GM12891 (cell line): Measurements from ENCODE around the gene SLC37A1.

Experiments used
- DNase-seq: peaks from one replicate; pipeline ENCODE4 v3.0.0; 2011; ENCODE audit warnings: low spot score; ENCODE audit not compliant: insufficient read length
- FAIRE-seq: peaks from 2 replicates; lab custom pipeline; 2011; peaks lifted over from hg19 to GRCh38; lab: Jason Lieb, UNC
- PAX5 ChIP-seq: IDR thresholded peaks from 2 replicates; pipeline ENCODE4 v1.6.1; 2011; ENCODE audit warnings: low read length, moderate library complexity, mild to moderate bottlenecking; ENCODE audit not compliant: insufficient read depth, severe bottlenecking
- POLR2A ChIP-seq: IDR thresholded peaks from 2 replicates; pipeline ENCODE4 v1.6.1; 2011; ENCODE audit warnings: low read depth, low read length, control low read depth
- POLR2AphosphoS5 ChIP-seq: IDR thresholded peaks from 2 replicates; pipeline ENCODE4 v1.6.1; 2011; ENCODE audit warnings: low read depth, low read length, control low read depth
- POU2F2 ChIP-seq: IDR thresholded peaks from 2 replicates; pipeline ENCODE4 v1.6.1; 2011; ENCODE audit warnings: low read depth, mild to moderate bottlenecking, control low read depth, low read length, moderate library complexity
- SPI1 ChIP-seq: IDR thresholded peaks from 2 replicates; pipeline ENCODE4 v1.6.1; 2011; ENCODE audit warnings: low read depth, low read length, control low read depth
- TAF1 ChIP-seq: IDR thresholded peaks from 2 replicates; pipeline ENCODE4 v1.6.1; 2011; ENCODE audit warnings: low read depth, low read length, control low read depth

SLC37A1 gene

GRCh38 chr21:42576639-42577038 is 63.0 kb downstream of the SLC37A1 start:
- TF ChIP-seq TAF1 (no peak), POU2F2 (no peak)
- FAIRE-seq (no peak), DNase-seq (no peak)

DNA sequence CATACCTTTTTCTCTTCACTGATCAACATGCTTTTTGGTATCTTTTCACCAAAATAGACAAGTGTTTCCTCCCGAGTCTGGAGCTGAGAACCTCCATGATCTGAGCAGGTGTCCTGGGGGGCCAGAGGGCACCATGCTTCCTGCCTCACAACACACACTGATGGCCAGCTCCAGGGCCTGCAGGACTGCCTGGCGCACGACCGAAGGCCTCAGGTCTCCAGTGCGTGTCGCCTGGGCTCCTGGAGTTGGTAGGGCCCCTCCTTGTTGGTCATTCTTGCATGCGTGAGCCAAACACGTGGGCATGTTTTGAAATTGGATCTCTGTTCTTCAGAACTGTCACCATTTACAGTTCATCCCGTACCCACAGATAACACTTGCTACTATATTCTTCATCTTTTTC is 64.4 kb downstream of the SLC37A1 start:
- no peak for DNase-seq
- FAIRE-seq, result no peak
- TF ChIP-seq POLR2A (no peak), POU2F2 (no peak), SPI1 (no peak), TAF1 (no peak), POLR2AphosphoS5 (no peak)

DNA sequence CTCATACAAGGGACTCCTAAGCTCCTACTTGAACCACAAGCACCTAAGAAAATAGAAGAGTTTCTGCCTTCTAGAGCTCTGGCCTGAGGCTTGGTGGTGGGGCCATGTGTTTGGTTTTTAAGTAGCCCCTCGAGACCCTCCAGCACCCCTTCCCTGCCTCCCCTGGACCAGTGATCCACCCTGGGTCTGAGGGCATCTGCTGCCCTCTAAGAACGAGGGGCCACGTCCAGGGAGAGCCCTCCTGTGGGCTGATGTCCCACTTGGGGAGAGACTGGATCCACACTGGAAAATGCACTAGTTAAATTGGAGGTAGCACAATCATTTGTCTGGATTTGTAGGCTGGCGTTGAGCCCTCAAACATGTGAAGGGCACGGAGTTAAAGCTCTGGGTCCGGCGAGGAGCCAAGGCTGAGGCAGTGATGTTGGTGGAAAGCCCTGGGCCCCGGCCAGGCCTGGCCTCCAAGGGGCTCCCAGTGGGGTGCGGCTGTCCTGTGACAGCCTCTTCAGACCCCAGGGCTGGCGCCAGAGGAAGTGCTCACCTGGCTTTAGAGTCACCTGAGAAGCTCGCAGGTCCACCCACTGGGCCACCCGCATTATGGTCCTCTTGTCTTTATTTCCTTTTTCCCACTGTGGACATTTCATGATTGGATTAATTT is 65.2 kb downstream of the SLC37A1 start:
- DNase-seq, result no peak
- TF ChIP-seq POU2F2 (no peak), TAF1 (no peak), POLR2AphosphoS5 (no peak), POLR2A (no peak), PAX5 (no peak), SPI1 (no peak)
- no peak for FAIRE-seq

- TF ChIP-seq SPI1 (no peak), TAF1 (no peak), POLR2A (no peak), POLR2AphosphoS5 (no peak), POU2F2 (no peak), PAX5 (no peak)
- DNase-seq (no peak), FAIRE-seq (no peak)
Observed at GRCh38 chr21:42579456-42580075, 65.9 kb downstream of the SLC37A1 start.

GRCh38 chr21:42580076-42580792 is 66.6 kb downstream of the SLC37A1 start:
- TF ChIP-seq PAX5 (no peak), POLR2A (no peak), POLR2AphosphoS5 (no peak), SPI1 (no peak), TAF1 (no peak), POU2F2 (no peak)
- no peak for FAIRE-seq

GRCh38 chr21:42580793-42581321 is 67.2 kb downstream of the SLC37A1 start:
- FAIRE-seq (no peak), DNase-seq (no peak)
- TF ChIP-seq POLR2AphosphoS5, result no peak
- TF ChIP-seq SPI1, result no peak
- TF ChIP-seq POU2F2, result no peak
- TF ChIP-seq PAX5, result no peak
- no peak for TF ChIP-seq POLR2A
- no peak for TF ChIP-seq TAF1

More at GRCh38 chr21:42580076-42580792, 66.6 kb downstream of the SLC37A1 start:
- DNase-seq, result no peak

DNA sequence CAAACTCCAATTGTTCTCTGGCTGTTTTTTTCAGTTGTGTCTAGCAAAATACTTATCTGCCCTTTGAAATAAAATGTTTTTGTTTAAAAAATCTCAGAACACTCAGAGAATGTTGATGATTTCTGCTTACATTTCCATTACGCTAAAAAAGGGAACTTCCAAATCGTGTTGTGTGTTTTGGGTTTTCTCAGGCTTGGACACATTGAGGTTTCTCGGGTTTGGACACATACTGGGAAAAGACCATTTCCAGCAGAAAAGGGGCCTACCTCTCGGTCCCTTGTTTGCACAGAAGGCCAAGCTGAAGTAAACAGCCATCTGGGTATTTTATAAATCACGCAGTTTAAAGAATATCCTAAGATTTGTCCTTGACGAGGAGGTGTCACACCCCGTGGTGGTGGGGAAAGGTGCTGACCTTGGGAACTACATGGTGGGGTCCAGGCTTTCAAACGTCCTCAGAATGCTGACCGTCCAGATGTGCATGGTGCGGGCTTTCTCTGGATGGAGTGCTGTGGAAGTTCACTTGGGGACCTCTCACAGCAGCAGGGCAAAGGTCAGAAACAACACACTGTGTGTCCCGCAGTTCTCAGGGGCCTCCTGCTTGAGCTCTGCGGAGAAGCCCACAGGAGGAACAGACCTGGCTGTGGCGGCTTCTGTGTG is 67.8 kb downstream of the SLC37A1 start:
- no peak for DNase-seq
- TF ChIP-seq PAX5 (no peak), POLR2A (no peak), TAF1 (no peak), POU2F2 (no peak), POLR2AphosphoS5 (no peak), SPI1 (no peak)

DNA sequence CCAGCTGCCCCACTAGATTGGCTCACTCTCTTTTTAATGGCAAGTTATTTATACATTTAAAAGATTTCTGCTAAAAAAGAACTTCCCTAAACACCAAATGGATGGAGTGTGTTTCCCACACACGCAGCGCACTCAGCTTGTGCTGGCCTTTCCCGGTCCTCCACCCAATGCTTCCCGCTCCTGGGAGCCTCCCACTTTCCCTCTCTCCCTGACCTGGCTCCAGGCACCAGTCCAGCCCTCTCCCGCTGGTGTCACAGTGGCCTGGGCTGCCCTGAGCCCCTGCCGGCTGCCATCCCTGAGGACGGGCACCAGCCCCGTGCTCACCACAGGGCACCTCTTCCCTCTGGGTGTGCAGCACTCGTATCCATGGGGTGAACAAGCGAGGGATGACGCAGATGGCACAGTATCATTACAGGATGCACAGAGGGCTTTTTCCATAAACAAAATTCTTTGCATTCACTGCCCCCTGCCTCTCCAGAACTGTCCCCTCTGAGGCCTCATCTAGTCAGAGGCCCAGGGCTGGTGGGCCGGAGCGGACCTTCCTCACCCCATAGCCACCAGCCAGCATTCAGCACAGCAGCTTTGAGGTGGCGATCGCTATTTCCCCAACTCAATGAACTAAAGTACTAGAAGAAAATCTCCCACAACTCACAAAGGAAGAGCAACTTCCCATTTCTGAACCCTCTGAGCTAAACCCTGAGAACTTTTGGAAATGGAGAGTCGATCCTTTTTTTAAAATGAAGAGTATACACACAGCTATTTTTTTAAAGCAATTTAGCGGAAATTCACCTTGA is 68.5 kb downstream of the SLC37A1 start:
- FAIRE-seq, result no peak
- no peak for DNase-seq
- TF ChIP-seq SPI1, result no peak
- TF ChIP-seq TAF1, result no peak
- TF ChIP-seq POLR2A, result no peak

More for the DNA sequence above, 67.8 kb downstream of the SLC37A1 start:
- FAIRE-seq, result no peak
